HFF-Myc (cell line): ENCODE results near the gene S1PR3.
A peak's percentile ranks its signal among the peaks of the same experiment; 100 is the strongest.
"Not testable (repeated sequence)": the region's sequence is repeated elsewhere in the genome, so short reads cannot be mapped to it uniquely, and the experiment has no call there.

Experiments
- DNase-seq: peaks from one replicate; pipeline ENCODE4 v3.0.0-alpha.2; 2011; ENCODE audit warnings: low read depth; ENCODE audit errors: extremely low read depth
- H3K4me3 ChIP-seq: replicated peaks from 2 replicates; pipeline ENCODE4 v1.5.1; 2011; ENCODE audit warnings: low read depth, mild to moderate bottlenecking, control low read depth, low read length
- TF ChIP-seq, protein P1 (sequence below): IDR thresholded peaks from 2 replicates; pipeline ENCODE4 v1.5.1; 2012; ENCODE audit warnings: mild to moderate bottlenecking, low read depth, low read length, control low read depth; ENCODE audit errors: missing control alignments

Gene S1PR3

DNA sequence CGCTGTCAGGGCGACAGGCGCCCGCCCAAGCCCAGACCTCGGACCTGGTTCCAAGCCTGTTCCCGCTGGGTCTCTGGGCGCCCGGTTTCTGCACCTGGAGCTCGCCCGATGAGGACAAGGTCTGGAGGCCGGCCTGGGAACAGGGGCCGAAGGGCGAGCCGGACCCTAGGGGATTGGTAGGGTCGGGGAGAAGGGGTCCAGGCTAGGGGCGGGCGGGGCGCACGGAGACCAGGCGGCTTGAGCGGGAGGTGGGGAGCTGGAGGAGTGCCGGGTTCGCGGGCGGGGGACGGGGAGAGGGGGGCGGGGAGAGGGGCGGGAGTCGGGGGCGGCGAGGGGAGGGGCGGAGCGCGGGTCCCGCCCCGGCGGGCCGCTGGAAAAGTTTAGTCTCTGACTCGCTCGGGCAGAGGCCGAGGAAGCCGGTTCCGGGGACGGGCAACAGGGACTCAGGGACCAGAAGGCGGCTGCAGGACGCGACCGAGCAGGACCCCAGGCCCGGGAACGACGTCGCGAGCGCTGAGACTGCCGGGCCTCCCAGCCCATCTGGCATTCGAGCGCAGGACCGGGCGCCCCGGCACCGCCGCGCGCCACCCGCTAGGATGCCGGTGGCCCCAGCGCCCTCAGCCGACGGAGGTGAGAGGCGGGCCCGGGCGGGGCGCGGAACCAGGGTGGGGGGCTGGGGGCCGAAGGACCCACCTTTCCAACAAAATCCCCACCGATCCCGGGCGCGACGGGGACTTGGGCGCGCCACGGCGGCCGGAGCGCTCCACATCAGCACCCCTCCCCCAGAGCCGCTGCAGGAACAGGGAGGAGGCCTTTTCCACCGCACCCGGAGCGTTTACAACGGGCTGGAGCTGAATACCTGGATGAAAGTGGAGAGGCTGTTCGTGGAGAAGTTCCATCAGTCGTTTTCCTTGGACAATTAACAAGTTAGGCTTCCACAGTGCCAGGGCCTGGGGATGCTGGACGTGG, at the start of gene S1PR3:
Gene S1PR3, plus strand, starts transcription at position 403 of the 969 bp plus-strand sequence. CDS start 9,733 bp downstream, outside the sequence.
- no peak for DNase-seq
- peak within 1 kb of the TSS; percentile 88 for H3K4me3 ChIP-seq
- TF ChIP-seq, protein P1, sequence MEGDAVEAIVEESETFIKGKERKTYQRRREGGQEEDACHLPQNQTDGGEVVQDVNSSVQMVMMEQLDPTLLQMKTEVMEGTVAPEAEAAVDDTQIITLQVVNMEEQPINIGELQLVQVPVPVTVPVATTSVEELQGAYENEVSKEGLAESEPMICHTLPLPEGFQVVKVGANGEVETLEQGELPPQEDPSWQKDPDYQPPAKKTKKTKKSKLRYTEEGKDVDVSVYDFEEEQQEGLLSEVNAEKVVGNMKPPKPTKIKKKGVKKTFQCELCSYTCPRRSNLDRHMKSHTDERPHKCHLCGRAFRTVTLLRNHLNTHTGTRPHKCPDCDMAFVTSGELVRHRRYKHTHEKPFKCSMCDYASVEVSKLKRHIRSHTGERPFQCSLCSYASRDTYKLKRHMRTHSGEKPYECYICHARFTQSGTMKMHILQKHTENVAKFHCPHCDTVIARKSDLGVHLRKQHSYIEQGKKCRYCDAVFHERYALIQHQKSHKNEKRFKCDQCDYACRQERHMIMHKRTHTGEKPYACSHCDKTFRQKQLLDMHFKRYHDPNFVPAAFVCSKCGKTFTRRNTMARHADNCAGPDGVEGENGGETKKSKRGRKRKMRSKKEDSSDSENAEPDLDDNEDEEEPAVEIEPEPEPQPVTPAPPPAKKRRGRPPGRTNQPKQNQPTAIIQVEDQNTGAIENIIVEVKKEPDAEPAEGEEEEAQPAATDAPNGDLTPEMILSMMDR, result no peak

DNA sequence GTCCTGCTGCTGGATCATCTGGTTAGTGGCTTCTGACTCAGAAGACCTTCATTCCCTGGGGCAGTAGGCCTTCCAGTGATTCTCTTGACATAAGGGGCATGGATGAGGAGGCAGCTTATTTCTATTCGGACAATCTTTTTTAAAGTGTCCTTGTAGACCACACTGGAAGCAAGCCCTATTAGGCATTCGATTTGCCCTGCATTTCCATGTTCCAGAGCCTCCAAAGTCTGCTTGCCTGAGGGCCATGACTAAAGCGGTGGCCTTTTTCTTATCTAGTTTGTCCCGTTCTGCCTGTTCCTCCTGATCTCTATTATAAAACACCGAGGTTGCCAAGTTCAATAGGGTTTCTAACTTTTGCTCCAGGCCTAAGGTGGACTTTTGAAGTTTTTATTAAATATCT, 49.7 kb upstream of the S1PR3 start:
- DNase-seq, H3K4me3 ChIP-seq: not testable (repeated sequence)

DNA sequence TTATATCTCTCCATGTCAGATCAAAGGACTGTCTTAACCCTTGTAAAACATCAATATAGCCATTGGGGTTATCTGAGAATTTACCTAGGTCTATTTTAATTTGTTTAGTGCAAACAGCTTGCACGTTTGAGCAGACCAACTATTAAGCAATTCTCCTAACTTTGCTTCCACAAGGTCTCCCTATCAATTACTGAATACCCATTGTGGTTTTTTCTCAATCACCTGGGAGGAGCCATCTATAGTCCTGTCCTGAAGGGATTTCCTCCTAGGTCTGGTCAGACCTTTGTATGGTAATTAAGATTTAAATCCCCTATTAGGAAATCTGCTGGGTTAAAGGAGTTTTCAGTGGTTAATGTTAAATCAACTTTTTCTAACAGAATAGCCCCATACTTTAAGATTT, 48.9 kb upstream of the S1PR3 start:
- no peak overlapping the region for H3K4me3 ChIP-seq
- no peak for DNase-seq
- TF ChIP-seq, protein P1, result no peak

DNA sequence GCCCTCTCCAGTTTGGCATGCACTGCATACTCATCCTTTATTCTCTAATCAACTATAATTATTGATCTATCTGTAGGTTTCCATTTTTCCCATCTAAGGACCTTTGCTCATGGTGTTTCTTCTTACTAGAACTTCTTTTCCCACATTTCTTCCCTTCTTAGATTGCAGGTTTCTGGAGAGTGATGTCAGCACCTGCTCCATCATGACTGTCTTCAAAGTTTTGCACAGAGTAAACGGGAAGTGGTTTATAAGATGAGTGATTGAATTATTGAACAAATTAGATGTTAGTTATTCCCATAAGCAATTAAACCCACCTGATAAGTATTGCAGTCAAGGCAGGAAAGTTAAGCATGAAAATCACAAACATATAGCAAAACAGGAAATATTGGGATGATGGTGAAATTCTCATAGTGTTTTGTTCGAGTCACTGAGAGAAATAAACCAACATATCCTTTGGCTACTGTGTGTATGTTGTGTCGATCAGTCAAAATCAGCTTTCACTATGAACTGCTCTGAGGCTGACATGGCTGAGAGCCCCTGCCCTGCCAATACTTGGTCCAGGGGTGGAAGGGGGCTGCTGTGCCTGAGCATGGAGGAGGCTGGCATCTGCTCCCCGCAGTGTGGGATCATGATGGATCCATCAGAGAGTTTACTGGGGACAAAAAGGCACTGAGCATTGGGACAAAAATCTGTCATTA, 45.5 kb upstream of the S1PR3 start:
- no peak overlapping the region for H3K4me3 ChIP-seq
- no peak for DNase-seq
- TF ChIP-seq, protein P1, result no peak

DNA sequence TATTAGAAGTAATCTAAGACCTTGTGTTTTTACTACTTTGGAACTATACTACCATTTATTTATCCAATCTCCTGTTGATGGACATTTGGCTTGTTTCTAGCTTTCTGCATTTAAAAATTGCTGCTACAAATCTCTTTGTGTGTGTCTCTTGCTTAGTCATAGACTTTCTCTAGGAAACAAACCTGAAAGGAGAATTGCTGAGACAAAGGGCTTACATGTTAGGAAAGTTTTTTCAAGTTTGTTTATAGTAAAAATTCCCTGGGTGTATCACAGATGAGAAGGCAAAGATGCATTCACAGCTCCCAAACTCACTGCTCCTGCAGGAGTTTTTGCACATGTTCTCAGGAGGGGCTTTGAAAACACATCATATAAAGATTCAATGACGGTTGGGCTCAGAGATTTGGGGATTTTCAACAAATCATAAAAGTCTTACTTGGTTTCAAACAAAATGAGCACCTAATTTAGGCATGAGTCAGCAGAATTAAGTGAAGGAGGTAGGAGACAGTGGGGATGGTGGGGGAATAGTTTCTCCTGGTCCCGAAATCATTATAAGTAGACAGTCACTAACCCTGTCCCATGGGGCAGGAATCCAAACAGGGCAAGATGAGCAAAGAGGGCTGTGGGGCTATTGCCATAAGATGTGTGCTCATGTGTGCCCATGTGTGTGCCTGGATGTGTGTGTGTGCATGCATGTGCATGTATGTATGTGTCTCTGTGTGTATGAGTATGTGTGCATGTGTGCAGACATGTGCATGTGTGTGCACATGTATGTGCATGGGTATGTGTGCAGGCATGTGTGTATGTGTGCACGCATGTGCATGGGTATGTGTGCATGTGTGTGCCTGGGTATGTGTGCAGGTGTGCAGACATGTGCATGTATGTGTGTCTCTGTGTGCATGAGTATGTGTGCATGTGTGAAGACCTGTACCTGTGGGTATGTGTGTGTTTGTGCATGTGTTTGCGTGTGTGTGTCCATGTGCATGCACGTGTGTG, 43.4 kb upstream of the S1PR3 start:
- no peak for DNase-seq
- H3K4me3 ChIP-seq, result no peak overlapping the region
- TF ChIP-seq, protein P1, result no peak

DNA sequence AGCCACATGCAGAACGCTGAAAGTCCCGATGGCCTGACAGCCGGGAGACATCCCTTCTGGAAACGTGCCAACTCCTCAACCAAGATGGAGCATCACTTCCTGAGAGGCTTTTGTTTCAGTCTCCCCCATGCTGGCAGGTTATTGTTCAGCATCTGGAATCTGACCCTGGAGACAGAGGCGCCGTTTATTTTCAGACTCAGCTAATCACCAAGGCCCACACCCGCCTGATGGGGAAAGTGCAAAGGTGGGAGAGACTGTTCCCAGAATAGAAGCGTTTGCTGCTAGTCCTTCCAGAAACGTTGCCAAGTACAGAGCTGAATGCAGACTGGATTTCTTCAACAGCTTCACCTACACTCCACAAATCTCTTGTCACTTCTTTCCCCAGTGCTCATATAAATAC, 41.8 kb upstream of the S1PR3 start:
- TF ChIP-seq, protein P1, result no peak
- peak; percentile 87 for DNase-seq
- H3K4me3 ChIP-seq, result no peak overlapping the region
